HG03442 (cell line): ENCODE data around the gene FOXB1.

Source experiments
- ATAC-seq: cut with Tn5 transposase; IDR thresholded peaks from one replicate; pipeline ENCODE4 v1.9.1; 2021; ENCODE audit warnings: mild to moderate bottlenecking, moderate library complexity; ENCODE audit not compliant: unreplicated experiment

Gene FOXB1

GRCh38 chr15:59998950-59999611 is 5.0 kb upstream of the FOXB1 start:
- no peak for ATAC-seq

GRCh38 chr15:59999612-60000112 is 4.4 kb upstream of the FOXB1 start:
- no peak for ATAC-seq

GRCh38 chr15:60000113-60000823 is 3.8 kb upstream of the FOXB1 start:
- no peak for ATAC-seq

GRCh38 chr15:60000824-60001609 is 3.1 kb upstream of the FOXB1 start:
- no peak for ATAC-seq

- no peak for ATAC-seq
Observed at GRCh38 chr15:60001610-60002527, 2.2 kb upstream of the FOXB1 start.

- ATAC-seq: no peak
Observed at GRCh38 chr15:60002528-60003218, 1.4 kb upstream of the FOXB1 start.

- ATAC-seq: no peak
Observed at GRCh38 chr15:60003243-60004008, 685 bp upstream of the FOXB1 start.

GRCh38 chr15:60004846-60005351 is 788 bp downstream of the FOXB1 start:
- ATAC-seq: no peak

- ATAC-seq: no peak
Observed at GRCh38 chr15:60005352-60006202, 1.5 kb downstream of the FOXB1 start.

- ATAC-seq: peak; percentile 56
Observed at GRCh38 chr15:60006203-60006862, 2.2 kb downstream of the FOXB1 start.

- ATAC-seq: no peak
Observed at GRCh38 chr15:60006873-60007272, 2.8 kb downstream of the FOXB1 start.

GRCh38 chr15:60009124-60009960 is 5.2 kb downstream of the FOXB1 start:
- ATAC-seq: no peak

- no peak for ATAC-seq
Observed at GRCh38 chr15:60009980-60010732, 6.0 kb downstream of the FOXB1 start.

- no peak for ATAC-seq
Observed at GRCh38 chr15:60010858-60011257, 6.7 kb downstream of the FOXB1 start.

GRCh38 chr15:60012695-60013094 is 8.6 kb downstream of the FOXB1 start:
- no peak for ATAC-seq
